ENCODE data around the gene EP400. TPM values are rescaled to one million over a fixed set of nuclear protein-coding genes. Genes with fewer than 3 reads are reported as not detected.

The EP400 gene
- total and polyA plus RNA-seq, 2 experiments from 2014 or later: 10.3 to 12.3 TPM

GRCh38 chr12:132066345-132066685 lies 116.6 kb downstream of the EP400 start:
- 95% methylated on average over 13 of the region's 13 CpGs for WGBS (ENCODE audit: low lambda C conversion rate, missing lambda C conversion rate)

GRCh38 chr12:132066749-132067148 lies 117.0 kb downstream of the EP400 start:
- no peaks in the 10 kb centered on the region for H3K79me2 ChIP-seq
- H3K9me3 ChIP-seq (ENCODE audit: low read depth): no peaks in the 10 kb centered on the region
- no peaks in the 10 kb centered on the region for H4K20me1 ChIP-seq (ENCODE audit: insufficient read depth, poor library complexity, severe bottlenecking)
- no peak overlapping the region for H3K4me3 ChIP-seq
- H3K9me2 ChIP-seq (replicated peaks; ENCODE audit: insufficient read depth): no peaks in the 10 kb centered on the region
- no peak for TF ChIP-seq EZH2phosphoT487 (IDR thresholded peaks at IDR 0.05; ENCODE audit: low read depth, severe bottlenecking, unreplicated experiment)
- no peak for TF ChIP-seq CTCF (IDR thresholded peaks at IDR 0.05; ENCODE audit: poor library complexity)
- TF ChIP-seq EZH2 (IDR thresholded peaks at IDR 0.05; ENCODE audit: borderline replicate concordance): no peak
- H2AFZ ChIP-seq: no peak overlapping the region
- no peaks in the 10 kb centered on the region for H3K4me1 ChIP-seq (ENCODE audit: insufficient read depth)
- no peaks in the 10 kb centered on the region for H3K27me3 ChIP-seq
- WGBS (ENCODE audit: low lambda C conversion rate, missing lambda C conversion rate): 98% methylated on average over 23 of the region's 23 CpGs
- no peaks in the 10 kb centered on the region for H3K36me3 ChIP-seq (replicated peaks; ENCODE audit: insufficient read depth, low read depth)
- H3K27ac ChIP-seq: no peak overlapping the region
- H3K4me2 ChIP-seq: no peak overlapping the region
- DNase-seq (ENCODE audit: low spot score): no peak

More at GRCh38 chr12:132066345-132066685, 116.6 kb downstream of the EP400 start:
- Histone ChIP-seq H3K27me3 (no peaks in the 10 kb centered on the region), H2AFZ (no peak overlapping the region), H3K9me2 (replicated peaks; ENCODE audit: insufficient read depth) (no peaks in the 10 kb centered on the region), H3K27ac (no peak overlapping the region), H3K79me2 (no peaks in the 10 kb centered on the region), H3K4me1 (ENCODE audit: insufficient read depth) (no peaks in the 10 kb centered on the region), H3K36me3 (replicated peaks; ENCODE audit: insufficient read depth, low read depth) (no peaks in the 10 kb centered on the region), H4K20me1 (ENCODE audit: insufficient read depth, poor library complexity, severe bottlenecking) (no peaks in the 10 kb centered on the region), H3K4me3 (no peak overlapping the region), H3K9me3 (ENCODE audit: low read depth) (no peaks in the 10 kb centered on the region), H3K4me2 (no peak overlapping the region)
- TF ChIP-seq EZH2 (IDR thresholded peaks at IDR 0.05; ENCODE audit: borderline replicate concordance) (no peak), EZH2phosphoT487 (IDR thresholded peaks at IDR 0.05; ENCODE audit: low read depth, severe bottlenecking, unreplicated experiment) (no peak), CTCF (IDR thresholded peaks at IDR 0.05; ENCODE audit: poor library complexity) (no peak)
- no peak for DNase-seq (ENCODE audit: low spot score)

GRCh38 chr12:132067182-132067581 lies 117.4 kb downstream of the EP400 start:
- H3K4me3 ChIP-seq: no peak overlapping the region
- no peaks in the 10 kb centered on the region for H3K4me1 ChIP-seq (ENCODE audit: insufficient read depth)
- no peak for TF ChIP-seq CTCF (IDR thresholded peaks at IDR 0.05; ENCODE audit: poor library complexity)
- no peak for TF ChIP-seq EZH2 (IDR thresholded peaks at IDR 0.05; ENCODE audit: borderline replicate concordance)
- no peak for TF ChIP-seq EZH2phosphoT487 (IDR thresholded peaks at IDR 0.05; ENCODE audit: low read depth, severe bottlenecking, unreplicated experiment)
- no peaks in the 10 kb centered on the region for H4K20me1 ChIP-seq (ENCODE audit: insufficient read depth, poor library complexity, severe bottlenecking)
- no peak overlapping the region for H3K4me2 ChIP-seq
- no peaks in the 10 kb centered on the region for H3K9me2 ChIP-seq (replicated peaks; ENCODE audit: insufficient read depth)
- no peaks in the 10 kb centered on the region for H3K79me2 ChIP-seq
- no peak overlapping the region for H2AFZ ChIP-seq
- H3K27me3 ChIP-seq: no peaks in the 10 kb centered on the region
- H3K36me3 ChIP-seq (replicated peaks; ENCODE audit: insufficient read depth, low read depth): no peaks in the 10 kb centered on the region
- H3K27ac ChIP-seq: no peak overlapping the region
- no peaks in the 10 kb centered on the region for H3K9me3 ChIP-seq (ENCODE audit: low read depth)
- WGBS (ENCODE audit: low lambda C conversion rate, missing lambda C conversion rate): 93% methylated on average over 7 of the region's 7 CpGs
- no peak for DNase-seq (ENCODE audit: low spot score)

GRCh38 chr12:132068250-132068649 lies 118.5 kb downstream of the EP400 start:
- Histone ChIP-seq H3K4me2 (no peak overlapping the region), H3K9me3 (ENCODE audit: low read depth) (no peaks in the 10 kb centered on the region), H3K4me1 (ENCODE audit: insufficient read depth) (no peaks in the 10 kb centered on the region), H3K27me3 (no peaks in the 10 kb centered on the region), H3K36me3 (replicated peaks; ENCODE audit: insufficient read depth, low read depth) (no peaks in the 10 kb centered on the region), H2AFZ (no peak overlapping the region), H3K27ac (no peak overlapping the region), H4K20me1 (ENCODE audit: insufficient read depth, poor library complexity, severe bottlenecking) (no peaks in the 10 kb centered on the region), H3K79me2 (no peaks in the 10 kb centered on the region), H3K4me3 (no peak overlapping the region), H3K9me2 (replicated peaks; ENCODE audit: insufficient read depth) (no peaks in the 10 kb centered on the region)
- 97% methylated on average over 5 of the region's 5 CpGs for WGBS (ENCODE audit: low lambda C conversion rate, missing lambda C conversion rate)
- no peak for DNase-seq (ENCODE audit: low spot score)
- no peak for TF ChIP-seq EZH2phosphoT487 (IDR thresholded peaks at IDR 0.05; ENCODE audit: low read depth, severe bottlenecking, unreplicated experiment)
- no peak for TF ChIP-seq CTCF (IDR thresholded peaks at IDR 0.05; ENCODE audit: poor library complexity)
- no peak for TF ChIP-seq EZH2 (IDR thresholded peaks at IDR 0.05; ENCODE audit: borderline replicate concordance)
